Glutamatergic neuron (in vitro differentiated cells): Measurements from ENCODE around the gene SSH3. TPM values are rescaled to one million over a fixed set of nuclear protein-coding genes. Genes with fewer than 3 reads are reported as not detected.

Experiments
- DNase-seq: peaks from one replicate; pipeline ENCODE4 v3.0.0; 2022
- H3K27ac Mint-ChIP-seq: one replicate; pipeline ENCODE4 v1.8.0; 2020; ENCODE audit warnings: mild to moderate bottlenecking, mixed read lengths, inconsistent platforms; ENCODE audit not compliant: unreplicated experiment
- H3K27me3 Mint-ChIP-seq: one replicate; pipeline ENCODE4 v1.8.0; 2020; ENCODE audit warnings: mild to moderate bottlenecking, moderate library complexity, mixed read lengths, inconsistent platforms; ENCODE audit not compliant: unreplicated experiment
- H3K36me3 Mint-ChIP-seq: one replicate; pipeline ENCODE4 v1.8.0; 2020; ENCODE audit warnings: mild to moderate bottlenecking, mixed read lengths, inconsistent platforms; ENCODE audit not compliant: unreplicated experiment
- H3K4me1 Mint-ChIP-seq: one replicate; pipeline ENCODE4 v1.8.0; 2020; ENCODE audit warnings: mild to moderate bottlenecking, low read depth, mixed read lengths, inconsistent platforms; ENCODE audit not compliant: unreplicated experiment
- H3K4me3 Mint-ChIP-seq: one replicate; pipeline ENCODE4 v1.8.0; 2020; ENCODE audit warnings: mild to moderate bottlenecking, mixed read lengths, inconsistent platforms; ENCODE audit not compliant: unreplicated experiment
- H3K9me3 Mint-ChIP-seq: one replicate; pipeline ENCODE4 v1.8.0; 2020; ENCODE audit warnings: mild to moderate bottlenecking, moderate library complexity, mixed read lengths, inconsistent platforms; ENCODE audit not compliant: unreplicated experiment
- CTCF ChIP-seq: fragments of 200-600 bp; sonication (generic); IDR thresholded peaks from one replicate; pipeline ENCODE4 v1.5.0; 2021; ENCODE audit not compliant: partially characterized antibody, unreplicated experiment
- total RNA-seq: library from RNA; stranded (reverse); fragmentation: NEBNext Ultra II Directional; extraction: Animal tissue kit (Norgen Biotek cat#: 25700); gene quantifications from one replicate; pipeline ENCODE4 v1.2.1, GENCODE V29; 2021; ENCODE audit not compliant: unreplicated experiment

The SSH3 gene
- total RNA-seq, 1 donor from 2014 or later: 8.3 TPM

- Mint-ChIP-seq H3K27me3 (peaks cover 2% of the 10 kb centered on the region), H3K27ac (no peak overlapping the region), H3K9me3 (peaks cover 4% of the 10 kb centered on the region), H3K36me3 (no peaks in the 10 kb centered on the region), H3K4me1 (no peaks in the 10 kb centered on the region), H3K4me3 (no peak overlapping the region)
- DNase-seq: no peak
- no peak for TF ChIP-seq CTCF
These were observed 9.1 kb downstream of the SSH3 start for GRCh38 chr11:67312187-67313021.

- no peak for DNase-seq
- no peak for TF ChIP-seq CTCF
- Mint-ChIP-seq H3K27me3 (peaks cover 3% of the 10 kb centered on the region), H3K4me3 (no peak overlapping the region), H3K4me1 (no peaks in the 10 kb centered on the region), H3K27ac (no peak overlapping the region), H3K36me3 (no peaks in the 10 kb centered on the region), H3K9me3 (peaks cover 5% of the 10 kb centered on the region)
These were observed 10.0 kb downstream of the SSH3 start for GRCh38 chr11:67313125-67313890.

GRCh38 chr11:67314218-67314617 is 10.9 kb downstream of the SSH3 start:
- Mint-ChIP-seq H3K9me3 (peaks cover 5% of the 10 kb centered on the region), H3K27me3 (peaks cover 3% of the 10 kb centered on the region), H3K4me3 (no peak overlapping the region), H3K36me3 (no peaks in the 10 kb centered on the region), H3K4me1 (no peaks in the 10 kb centered on the region), H3K27ac (no peak overlapping the region)
- no peak for TF ChIP-seq CTCF
- DNase-seq: no peak

GRCh38 chr11:67315325-67315909 is 12.1 kb downstream of the SSH3 start:
- Mint-ChIP-seq H3K9me3 (peaks cover 3% of the 10 kb centered on the region), H3K4me3 (no peak overlapping the region), H3K27ac (no peak overlapping the region), H3K4me1 (no peaks in the 10 kb centered on the region), H3K27me3 (peaks cover 3% of the 10 kb centered on the region), H3K36me3 (no peaks in the 10 kb centered on the region)
- no peak for DNase-seq
- TF ChIP-seq CTCF: no peak
